Keratinocyte (primary cell): ENCODE measurements around the gene UFM1. TPM values are rescaled to one million over a fixed set of nuclear protein-coding genes. Genes with fewer than 3 reads are reported as not detected.
A peak's percentile ranks its signal among the peaks of the same experiment; 100 is the strongest.

Experiments
- DNase-seq: peaks from one replicate; pipeline ENCODE4 v3.0.0-alpha.2; 2011; ENCODE audit warnings: low read depth, missing footprints, low spot score
- FAIRE-seq: peaks from 2 replicates; lab custom pipeline; 2011; peaks lifted over from hg19 to GRCh38; lab: Jason Lieb, UNC
- H2AFZ ChIP-seq: 2 replicates; pipeline ENCODE4 v1.6.0; 2012; ENCODE audit warnings: low read length, control low read depth, inconsistent platforms; ENCODE audit not compliant: control insufficient read depth
- H3K27ac ChIP-seq: 2 replicates; pipeline ENCODE4 v1.5.1; 2011; ENCODE audit warnings: low read length; ENCODE audit not compliant: control insufficient read depth, insufficient read depth
- H3K27me3 ChIP-seq: 3 replicates; pipeline ENCODE4 v1.6.0; 2011; ENCODE audit warnings: low read length; ENCODE audit not compliant: control insufficient read depth, insufficient read depth; ENCODE audit errors: extremely low read depth
- H3K36me3 ChIP-seq, 2 experiments: 2 replicates in 1 of 2; 3 replicates in 1 of 2; pipeline ENCODE4 v1.5.1; 2011; ENCODE audit warnings: low read length in 2 of 2, mild to moderate bottlenecking in 1 of 2; ENCODE audit not compliant: control insufficient read depth in 2 of 2, insufficient read depth in 2 of 2; ENCODE audit errors: extremely low read depth in 1 of 2
- H3K4me1 ChIP-seq: 3 replicates; pipeline ENCODE4 v1.5.1; 2011; ENCODE audit warnings: low read length; ENCODE audit not compliant: control insufficient read depth, insufficient read depth; ENCODE audit errors: extremely low read depth
- H3K4me2 ChIP-seq: 3 replicates; pipeline ENCODE4 v1.6.0; 2011; ENCODE audit warnings: low read depth, low read length; ENCODE audit not compliant: control insufficient read depth, insufficient read depth; ENCODE audit errors: extremely low read depth
- H3K4me3 ChIP-seq, 3 experiments: fragments of 200-600 bp in 1 of 3; sonication (generic) in 1 of 3; 2 replicates in 2 of 3; 3 replicates in 1 of 3; pipeline ENCODE4 v1.5.1; 2011 to 2016; ENCODE audit warnings: low read length in 3 of 3, mild to moderate bottlenecking in 3 of 3, control low read depth in 2 of 3, inconsistent platforms in 1 of 3, low read depth in 1 of 3, mixed read lengths in 1 of 3, mixed run types in 1 of 3, moderate library complexity in 1 of 3; ENCODE audit not compliant: control insufficient read depth in 2 of 3, insufficient read depth in 2 of 3; ENCODE audit errors: extremely low read depth in 1 of 3
- H3K79me2 ChIP-seq: 2 replicates; pipeline ENCODE4 v1.6.0; 2012; ENCODE audit warnings: low read length; ENCODE audit not compliant: control insufficient read depth, insufficient read depth
- H3K9ac ChIP-seq: 3 replicates; pipeline ENCODE4 v1.6.0; 2011; ENCODE audit warnings: low read length; ENCODE audit not compliant: control insufficient read depth, insufficient read depth; ENCODE audit errors: extremely low read depth
- H3K9me1 ChIP-seq: 3 replicates; pipeline ENCODE4 v1.6.0; 2011; ENCODE audit warnings: low read length; ENCODE audit not compliant: control insufficient read depth, insufficient read depth; ENCODE audit errors: extremely low read depth
- H3K9me3 ChIP-seq: 2 replicates; pipeline ENCODE4 v1.5.1; 2012; ENCODE audit warnings: low read depth, low read length; ENCODE audit not compliant: control insufficient read depth
- H4K20me1 ChIP-seq: 3 replicates; pipeline ENCODE4 v1.6.0; 2011; ENCODE audit warnings: low read length; ENCODE audit not compliant: control insufficient read depth, insufficient read depth; ENCODE audit errors: extremely low read depth
- CTCF ChIP-seq, 3 experiments: IDR thresholded peaks in 1 of 3; conservative IDR thresholded peaks in 1 of 3; optimal IDR thresholded peaks in 1 of 3; 2 replicates in 2 of 3; 3 replicates in 1 of 3; pipeline versions ENCODE3 to v1.5.1; 2011; ENCODE audit warnings: low read length in 3 of 3, mild to moderate bottlenecking in 3 of 3, moderate library complexity in 2 of 3, control low read depth in 1 of 3, inconsistent platforms in 1 of 3; ENCODE audit not compliant: insufficient read depth in 2 of 3; ENCODE audit errors: extremely low read depth in 1 of 3
- EZH2 ChIP-seq: IDR thresholded peaks from one replicate; pipeline ENCODE4 v1.6.1; 2012; ENCODE audit warnings: inconsistent platforms, mild to moderate bottlenecking, low read length, moderate library complexity
- dilution Hi-C: fragments of 300-500 bp; cut with MboI; formaldehyde crosslinking; loops from one replicate; pipeline ENCODE4 v1.7.0; 2020; ENCODE audit warnings: low sequenced_read_pairs; ENCODE audit not compliant: extremely low pct_ligation_motif_present
- polyA plus RNA-seq, 5 experiments: library from polyadenylated mRNA; depleted of rRNA in 3 of 5; stranded (reverse) in 3 of 5; stranded (forward) in 1 of 5; unstranded in 1 of 5; fragments of >200 nt; gene quantifications; 1 replicate in 1 of 5; 2 replicates in 3 of 5; 3 replicates in 1 of 5; pipeline versions ENCODE4 v1.2.1 to v1.2.3, GENCODE V29; 2011 to 2012; ENCODE audit warnings: missing spikeins in 2 of 5, low read depth in 1 of 5, low replicate concordance in 1 of 5

Gene UFM1
- polyA plus RNA-seq, 1 donor (not counting 4 experiments of a cell fraction or from before 2014, with no cell fraction given), result 67.1 TPM

- no peak for TF ChIP-seq CTCF (optimal IDR thresholded peaks at IDR 0.05 in 1 of 3, IDR thresholded peaks at IDR 0.05 in 1 of 3, conservative IDR thresholded peaks at IDR 0.05 in 1 of 3; ENCODE audit: extremely low read depth in 1 of 3, insufficient read depth in 2 of 3, low read length in 3 of 3)
- no peak for TF ChIP-seq EZH2
- dilution Hi-C loops, result no loop called here
- peak; percentile 76 for FAIRE-seq
- Histone ChIP-seq H3K9ac (no peak overlapping the region), H3K9me3 (no peaks in the 10 kb centered on the region), H3K79me2 (no peaks in the 10 kb centered on the region), H3K4me1 (peaks cover 23% of the 10 kb centered on the region), H3K4me2 (peak overlapping the region; percentile 55), H3K9me1 (no peaks in the 10 kb centered on the region), H3K27ac (no peak overlapping the region), H4K20me1 (no peaks in the 10 kb centered on the region), H2AFZ (no peak overlapping the region), H3K36me3 (no peaks in the 10 kb centered on the region), H3K27me3 (no peaks in the 10 kb centered on the region), H3K4me3 (no peak overlapping the region)
- DNase-seq, result no peak
Observed at GRCh38 chr13:38409771-38410170, 60.1 kb downstream of the UFM1 start.

- TF ChIP-seq CTCF (optimal IDR thresholded peaks at IDR 0.05 in 1 of 3, IDR thresholded peaks at IDR 0.05 in 1 of 3, conservative IDR thresholded peaks at IDR 0.05 in 1 of 3; ENCODE audit: extremely low read depth in 1 of 3, insufficient read depth in 2 of 3, low read length in 3 of 3), result no peak
- TF ChIP-seq EZH2, result no peak
- dilution Hi-C loops, result no loop called here
- no peaks in the 10 kb centered on the region for H3K27me3 ChIP-seq
- H4K20me1 ChIP-seq, result no peaks in the 10 kb centered on the region
- no peaks in the 10 kb centered on the region for H3K9me3 ChIP-seq
- no peaks in the 10 kb centered on the region for H3K9me1 ChIP-seq
- H3K36me3 ChIP-seq, result no peaks in the 10 kb centered on the region
- peak overlapping the region; percentile 50 for H2AFZ ChIP-seq
- peaks cover 15% of the 10 kb centered on the region for H3K4me1 ChIP-seq
- H3K79me2 ChIP-seq, result no peaks in the 10 kb centered on the region
- no peak overlapping the region for H3K4me3 ChIP-seq
- FAIRE-seq (no peak), DNase-seq (no peak)
- H3K27ac ChIP-seq, result no peak overlapping the region
- no peak overlapping the region for H3K9ac ChIP-seq
- no peak overlapping the region for H3K4me2 ChIP-seq
Observed at GRCh38 chr13:38412266-38412665, 62.6 kb downstream of the UFM1 start.
